GM12864 (cell line): ENCODE measurements around the gene NEDD9.

Experiments
- DNase-seq: peaks from one replicate; pipeline ENCODE4 v3.0.0-alpha.2; 2011; ENCODE audit warnings: low read depth
- H3K4me3 ChIP-seq: 2 replicates; pipeline ENCODE4 v1.5.1; 2011; ENCODE audit warnings: mild to moderate bottlenecking, low read depth, low read length, control low read depth
- CTCF ChIP-seq: IDR thresholded peaks from 2 replicates; pipeline ENCODE4 v1.5.1; 2011; ENCODE audit warnings: low read depth, mild to moderate bottlenecking, moderate library complexity, low read length, control low read depth, inconsistent platforms; ENCODE audit errors: missing control alignments

Gene NEDD9

GRCh38 chr6:11196511-11197174 lies 35.8 kb downstream of the NEDD9 start:
- no peak for TF ChIP-seq CTCF
- no peak overlapping the region for H3K4me3 ChIP-seq
- no peak for DNase-seq

GRCh38 chr6:11194356-11195218 lies 37.9 kb downstream of the NEDD9 start:
- no peak for TF ChIP-seq CTCF
- no peak for DNase-seq
- H3K4me3 ChIP-seq: no peak overlapping the region

GRCh38 chr6:11193434-11193833 lies 39.0 kb downstream of the NEDD9 start:
- no peak for TF ChIP-seq CTCF
- DNase-seq: no peak
- H3K4me3 ChIP-seq: no peak overlapping the region

- no peak for TF ChIP-seq CTCF
Observed at GRCh38 chr6:11192167-11192566, 40.3 kb downstream of the NEDD9 start.

GRCh38 chr6:11190625-11191245 lies 41.7 kb downstream of the NEDD9 start:
- no peak overlapping the region for H3K4me3 ChIP-seq
- DNase-seq: no peak
- TF ChIP-seq CTCF: no peak

More at GRCh38 chr6:11192167-11192566, 40.3 kb downstream of the NEDD9 start:
- no peak overlapping the region for H3K4me3 ChIP-seq
- DNase-seq: no peak

- DNase-seq: no peak
- no peak for TF ChIP-seq CTCF
- no peak overlapping the region for H3K4me3 ChIP-seq
Observed at GRCh38 chr6:11189865-11190624, 42.4 kb downstream of the NEDD9 start.
